ENCODE results near the gene SEC22C. TPM values are rescaled to one million over a fixed set of nuclear protein-coding genes. Genes with fewer than 3 reads are reported as not detected.
"Not testable (repeated sequence)": the region's sequence is repeated elsewhere in the genome, so short reads cannot be mapped to it uniquely, and the experiment has no call there.

The SEC22C gene
- polyA plus RNA-seq, 3 donors = 15.3 to 28.4 (median 27.4) TPM

DNA sequence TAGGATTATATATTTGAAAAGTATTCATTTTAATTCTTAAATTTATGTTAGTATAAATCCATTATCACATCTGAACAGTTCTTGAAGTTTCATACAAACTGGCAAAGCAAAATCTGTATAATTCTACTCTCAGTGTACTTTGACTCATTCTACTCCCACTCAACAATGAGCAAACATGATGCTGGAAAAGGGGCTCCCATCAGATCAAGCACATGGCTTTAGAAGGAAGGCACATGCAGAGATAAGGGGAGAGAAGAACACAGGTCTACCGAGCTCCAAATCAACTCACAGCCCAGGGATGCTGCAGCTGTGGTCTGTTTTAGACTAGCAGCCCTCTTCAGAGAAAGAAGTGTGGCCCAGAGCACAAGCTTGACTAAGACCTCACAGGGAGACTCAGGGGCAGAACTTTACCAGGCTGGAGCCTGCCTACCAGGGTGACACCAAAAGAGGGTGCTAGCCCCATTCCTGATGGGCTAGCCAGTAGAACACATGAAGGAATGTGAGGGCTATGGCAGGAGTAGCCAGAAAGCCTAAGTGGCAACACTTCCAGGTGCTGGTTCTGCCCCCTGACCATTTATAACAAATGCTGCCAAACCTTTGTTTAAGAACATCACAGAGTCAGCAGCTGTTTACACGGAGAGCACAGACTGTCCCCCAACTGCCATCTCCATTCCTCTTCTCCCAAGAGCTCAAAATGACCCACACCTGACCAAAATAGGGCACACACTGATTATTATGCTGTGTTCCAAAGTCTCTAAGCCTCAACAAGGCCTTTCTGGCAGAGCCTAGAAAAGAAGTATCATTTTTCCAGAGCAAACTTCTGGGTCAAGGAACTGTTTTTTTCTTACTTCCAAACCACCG is 19.5 kb downstream of the SEC22C start:
- H3K9me3 Mint-ChIP-seq = no peaks in the 10 kb centered on the region
- H3K27me3 Mint-ChIP-seq (ENCODE audit: low read depth in 3 of 3) = peaks cover 0 to 2% (median 0%) of the 10 kb centered on the region in 3 donors
- peaks cover 72 to 90% of the 10 kb centered on the region in 2 donors for H3K36me3 Mint-ChIP-seq
- peaks cover 2% of the 10 kb centered on the region for H3K4me1 Mint-ChIP-seq
- Histone ChIP-seq H3K9me3 (replicated peaks in 1 of 2; ENCODE audit: control insufficient read depth in 1 of 2, insufficient read depth in 1 of 2, low read length in 2 of 2) (no peaks in the 10 kb centered on the region), H4K20me1 (ENCODE audit: insufficient read depth, low read length) (no peaks in the 10 kb centered on the region), H3K79me2 (ENCODE audit: insufficient read depth, low read length) (no peaks in the 10 kb centered on the region), H3K9ac (ENCODE audit: insufficient read depth, low read length, poor library complexity, severe bottlenecking) (no peak overlapping the region), H3K4me3 (replicated peaks in 1 of 3; ENCODE audit: low read depth in 2 of 3, low read length in 3 of 3) (no peak overlapping the region), H3K27me3 (ENCODE audit: control insufficient read depth in 2 of 2, insufficient read depth in 2 of 2, low read length in 2 of 2) (no peaks in the 10 kb centered on the region), H3K4me1 (ENCODE audit: control insufficient read depth in 1 of 2, insufficient read depth in 2 of 2, low read length in 2 of 2) (no peaks in the 10 kb centered on the region), H3K36me3 (replicated peaks in 1 of 2; ENCODE audit: control insufficient read depth in 1 of 2, insufficient read depth in 2 of 2, low read length in 2 of 2) (peaks cover 66 to 97% of the 10 kb centered on the region in 2 donors), H2AFZ (ENCODE audit: insufficient read depth, low read depth, low read length, poor library complexity, severe bottlenecking) (no peak overlapping the region), H3K4me2 (replicated peaks; ENCODE audit: extremely low read depth, low read length, poor library complexity, severe bottlenecking) (no peak overlapping the region), H3K27ac (ENCODE audit: low read depth in 1 of 2, low read length in 2 of 2) (no peak overlapping the region)
- no peak overlapping the region for H3K4me3 Mint-ChIP-seq
- peak overlapping the region in 1 of 7 donors; percentile 47 for H3K27ac Mint-ChIP-seq
- intact Hi-C loops (cut with micrococcal nuclease) = no loop called here
- DNase-seq = no peak
- WGBS (ENCODE audit: insufficient coverage) = 75% methylated on average over 1 of the region's 3 CpGs
- TF ChIP-seq, protein P1, sequence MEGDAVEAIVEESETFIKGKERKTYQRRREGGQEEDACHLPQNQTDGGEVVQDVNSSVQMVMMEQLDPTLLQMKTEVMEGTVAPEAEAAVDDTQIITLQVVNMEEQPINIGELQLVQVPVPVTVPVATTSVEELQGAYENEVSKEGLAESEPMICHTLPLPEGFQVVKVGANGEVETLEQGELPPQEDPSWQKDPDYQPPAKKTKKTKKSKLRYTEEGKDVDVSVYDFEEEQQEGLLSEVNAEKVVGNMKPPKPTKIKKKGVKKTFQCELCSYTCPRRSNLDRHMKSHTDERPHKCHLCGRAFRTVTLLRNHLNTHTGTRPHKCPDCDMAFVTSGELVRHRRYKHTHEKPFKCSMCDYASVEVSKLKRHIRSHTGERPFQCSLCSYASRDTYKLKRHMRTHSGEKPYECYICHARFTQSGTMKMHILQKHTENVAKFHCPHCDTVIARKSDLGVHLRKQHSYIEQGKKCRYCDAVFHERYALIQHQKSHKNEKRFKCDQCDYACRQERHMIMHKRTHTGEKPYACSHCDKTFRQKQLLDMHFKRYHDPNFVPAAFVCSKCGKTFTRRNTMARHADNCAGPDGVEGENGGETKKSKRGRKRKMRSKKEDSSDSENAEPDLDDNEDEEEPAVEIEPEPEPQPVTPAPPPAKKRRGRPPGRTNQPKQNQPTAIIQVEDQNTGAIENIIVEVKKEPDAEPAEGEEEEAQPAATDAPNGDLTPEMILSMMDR (IDR thresholded peaks at IDR 0.05) = no peak

DNA sequence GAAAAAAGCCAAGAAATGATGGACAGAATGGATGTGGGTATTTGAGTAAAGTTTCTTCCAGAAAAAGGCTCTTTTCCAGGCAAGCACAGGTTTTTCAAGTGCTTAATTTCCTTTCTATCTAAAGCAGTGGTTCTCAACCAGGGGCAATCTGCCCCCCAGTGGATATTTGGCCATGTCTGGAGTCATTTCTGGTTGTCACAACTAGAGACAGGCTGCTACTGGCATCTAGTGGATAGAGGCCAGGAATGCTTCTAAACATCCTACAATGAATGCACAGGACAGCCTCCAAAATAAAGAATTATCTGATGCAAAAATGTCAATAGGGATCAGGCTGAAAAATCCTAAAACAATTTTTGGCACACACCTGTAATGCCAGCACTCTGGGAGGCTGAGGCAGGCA is 23.9 kb downstream of the SEC22C start:
- Histone ChIP-seq H3K4me2 (replicated peaks; ENCODE audit: extremely low read depth, low read length, poor library complexity, severe bottlenecking) (no peak overlapping the region), H3K4me3 (replicated peaks in 1 of 3; ENCODE audit: low read depth in 2 of 3, low read length in 3 of 3) (no peak overlapping the region), H2AFZ (ENCODE audit: insufficient read depth, low read depth, low read length, poor library complexity, severe bottlenecking) (no peak overlapping the region), H3K4me1 (ENCODE audit: control insufficient read depth in 1 of 2, insufficient read depth in 2 of 2, low read length in 2 of 2) (no peaks in the 10 kb centered on the region), H3K79me2 (ENCODE audit: insufficient read depth, low read length) (no peaks in the 10 kb centered on the region), H3K36me3 (replicated peaks in 1 of 2; ENCODE audit: control insufficient read depth in 1 of 2, insufficient read depth in 2 of 2, low read length in 2 of 2) (peaks cover 77 to 96% of the 10 kb centered on the region in 2 donors), H3K9ac (ENCODE audit: insufficient read depth, low read length, poor library complexity, severe bottlenecking) (no peak overlapping the region), H3K27me3 (ENCODE audit: control insufficient read depth in 2 of 2, insufficient read depth in 2 of 2, low read length in 2 of 2) (no peaks in the 10 kb centered on the region), H3K9me3 (replicated peaks in 1 of 2; ENCODE audit: control insufficient read depth in 1 of 2, insufficient read depth in 1 of 2, low read length in 2 of 2) (no peaks in the 10 kb centered on the region), H3K27ac (ENCODE audit: low read depth in 1 of 2, low read length in 2 of 2) (no peak overlapping the region), H4K20me1 (ENCODE audit: insufficient read depth, low read length) (no peaks in the 10 kb centered on the region)
- no peak for DNase-seq
- TF ChIP-seq, protein P1 (IDR thresholded peaks at IDR 0.05) = no peak
- H3K4me1 Mint-ChIP-seq = peaks cover 2% of the 10 kb centered on the region
- H3K4me3 Mint-ChIP-seq = no peak overlapping the region
- H3K9me3 Mint-ChIP-seq = no peaks in the 10 kb centered on the region
- H3K27me3 Mint-ChIP-seq (ENCODE audit: low read depth in 3 of 3) = peaks cover 0 to 2% (median 0%) of the 10 kb centered on the region in 3 donors
- intact Hi-C loops (cut with micrococcal nuclease) = no loop called here
- H3K36me3 Mint-ChIP-seq = peaks cover 71 to 90% of the 10 kb centered on the region in 2 donors
- H3K27ac Mint-ChIP-seq = no peak overlapping the region

GRCh38 chr3:42556817-42557216 is 24.9 kb downstream of the SEC22C start:
- H3K27me3 ChIP-seq (ENCODE audit: control insufficient read depth in 2 of 2, insufficient read depth in 2 of 2, low read length in 2 of 2); H3K4me2 ChIP-seq (replicated peaks; ENCODE audit: extremely low read depth, low read length, poor library complexity, severe bottlenecking); H3K4me3 ChIP-seq (replicated peaks in 1 of 3; ENCODE audit: low read depth in 2 of 3, low read length in 3 of 3); H3K9ac ChIP-seq (ENCODE audit: insufficient read depth, low read length, poor library complexity, severe bottlenecking); H3K4me1 Mint-ChIP-seq; H3K4me3 Mint-ChIP-seq; H3K9me3 ChIP-seq (replicated peaks in 1 of 2; ENCODE audit: control insufficient read depth in 1 of 2, insufficient read depth in 1 of 2, low read length in 2 of 2); H3K9me3 Mint-ChIP-seq; H4K20me1 ChIP-seq (ENCODE audit: insufficient read depth, low read length); H3K27ac ChIP-seq (ENCODE audit: low read depth in 1 of 2, low read length in 2 of 2); DNase-seq; H3K79me2 ChIP-seq (ENCODE audit: insufficient read depth, low read length); intact Hi-C loops (cut with micrococcal nuclease); H2AFZ ChIP-seq (ENCODE audit: insufficient read depth, low read depth, low read length, poor library complexity, severe bottlenecking); H3K4me1 ChIP-seq (ENCODE audit: control insufficient read depth in 1 of 2, insufficient read depth in 2 of 2, low read length in 2 of 2); H3K27me3 Mint-ChIP-seq (ENCODE audit: low read depth in 3 of 3): not testable (repeated sequence)
- peak overlapping the region in 1 of 7 donors; percentile 32 for H3K27ac Mint-ChIP-seq
- H3K36me3 ChIP-seq (replicated peaks in 1 of 2; ENCODE audit: control insufficient read depth in 1 of 2, insufficient read depth in 2 of 2, low read length in 2 of 2) = peaks cover 75 to 96% of the 10 kb centered on the region in 2 donors
- 100% methylated on average over 1 of the region's 6 CpGs for WGBS (ENCODE audit: insufficient coverage)
- peaks cover 71 to 91% of the 10 kb centered on the region in 2 donors for H3K36me3 Mint-ChIP-seq
